AG09319 (cell line): ENCODE measurements around the gene GCDH.
"Not testable (repeated sequence)": the region's sequence is repeated elsewhere in the genome, so short reads cannot be mapped to it uniquely, and the experiment has no call there.

Source experiments
- DNase-seq: peaks from one replicate; pipeline ENCODE4 v3.0.0-alpha.2; 2010; ENCODE audit warnings: low read depth; ENCODE audit errors: extremely low read depth
- CTCF ChIP-seq: IDR thresholded peaks from 2 replicates; pipeline ENCODE4 v1.5.1; 2011; ENCODE audit warnings: low read depth, mild to moderate bottlenecking, inconsistent platforms, low read length, moderate library complexity

GCDH gene

GRCh38 chr19:12896460-12896859 is 5.5 kb downstream of the GCDH start:
- no peak for TF ChIP-seq CTCF

GRCh38 chr19:12899891-12900518 is 9.0 kb downstream of the GCDH start:
- no peak for DNase-seq
- no peak for TF ChIP-seq CTCF

More at GRCh38 chr19:12896460-12896859, 5.5 kb downstream of the GCDH start:
- no peak for DNase-seq

DNA sequence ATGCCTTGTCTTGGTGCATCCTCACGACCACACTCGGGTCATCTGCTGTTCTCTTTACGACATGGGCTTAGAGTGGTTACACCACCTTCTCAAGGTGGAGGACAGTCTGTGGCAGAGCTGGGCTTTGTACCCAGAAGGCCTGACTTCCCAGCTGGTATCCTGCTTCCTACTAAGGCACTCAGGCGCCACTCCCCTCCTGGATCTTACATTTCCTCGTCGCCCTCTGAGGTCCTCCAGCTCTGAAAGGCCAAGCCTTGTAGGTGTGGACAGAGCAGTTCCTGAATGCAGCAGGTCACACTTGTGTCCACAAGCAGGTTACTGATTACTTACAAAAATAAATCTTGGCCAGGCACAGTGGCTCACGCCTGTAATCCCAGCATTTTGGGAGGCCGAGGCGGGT is 16.2 kb downstream of the GCDH start:
- no peak for DNase-seq
- no peak for TF ChIP-seq CTCF

DNA sequence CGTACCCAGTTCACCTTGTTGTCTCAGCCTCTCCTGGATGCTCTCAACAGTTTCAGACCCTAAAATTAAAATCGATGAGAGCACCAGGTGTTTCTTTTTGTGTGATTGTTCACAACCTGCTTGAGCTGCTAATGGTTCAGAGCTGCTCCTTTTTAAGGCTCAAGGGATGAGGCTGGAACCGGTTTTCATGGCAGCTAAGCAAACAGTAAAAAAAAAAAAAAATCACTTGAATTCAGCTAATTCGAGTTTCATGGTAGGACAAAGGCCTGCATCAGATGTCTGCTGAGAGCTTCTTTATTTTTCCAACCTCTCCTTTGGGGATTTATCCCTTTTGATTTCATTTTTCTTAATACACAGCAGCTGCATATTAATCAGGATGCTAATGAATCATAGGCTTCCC is 21.6 kb downstream of the GCDH start:
- no peak for DNase-seq
- TF ChIP-seq CTCF: no peak

DNA sequence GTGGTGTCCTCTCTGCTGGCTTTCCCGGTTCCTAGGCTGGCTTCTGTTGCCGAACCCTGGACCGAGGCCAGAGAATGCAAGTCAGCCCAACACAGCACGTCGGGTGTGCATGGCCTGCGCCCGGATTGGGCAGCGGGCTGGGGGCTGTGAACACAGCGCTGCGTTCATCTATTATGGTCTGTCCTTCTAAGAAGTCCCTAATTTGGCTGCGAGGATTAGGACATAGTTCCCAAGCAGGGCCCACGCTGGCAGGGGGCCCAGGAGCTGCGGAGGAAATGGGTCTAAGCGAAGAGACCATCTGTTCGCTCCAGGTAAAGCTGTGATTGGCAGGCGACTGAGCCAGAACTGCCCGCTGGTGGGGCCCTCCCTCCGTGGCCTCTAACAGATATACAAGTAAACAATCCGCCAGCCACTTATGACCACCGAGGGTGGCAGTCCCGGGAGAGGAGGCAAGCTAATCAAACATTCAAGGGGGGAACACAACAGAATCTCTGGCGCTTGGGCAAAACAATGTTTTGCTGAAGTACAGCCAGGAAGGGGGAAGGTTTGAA is 22.1 kb downstream of the GCDH start:
- no peak for DNase-seq
- TF ChIP-seq CTCF: no peak

DNA sequence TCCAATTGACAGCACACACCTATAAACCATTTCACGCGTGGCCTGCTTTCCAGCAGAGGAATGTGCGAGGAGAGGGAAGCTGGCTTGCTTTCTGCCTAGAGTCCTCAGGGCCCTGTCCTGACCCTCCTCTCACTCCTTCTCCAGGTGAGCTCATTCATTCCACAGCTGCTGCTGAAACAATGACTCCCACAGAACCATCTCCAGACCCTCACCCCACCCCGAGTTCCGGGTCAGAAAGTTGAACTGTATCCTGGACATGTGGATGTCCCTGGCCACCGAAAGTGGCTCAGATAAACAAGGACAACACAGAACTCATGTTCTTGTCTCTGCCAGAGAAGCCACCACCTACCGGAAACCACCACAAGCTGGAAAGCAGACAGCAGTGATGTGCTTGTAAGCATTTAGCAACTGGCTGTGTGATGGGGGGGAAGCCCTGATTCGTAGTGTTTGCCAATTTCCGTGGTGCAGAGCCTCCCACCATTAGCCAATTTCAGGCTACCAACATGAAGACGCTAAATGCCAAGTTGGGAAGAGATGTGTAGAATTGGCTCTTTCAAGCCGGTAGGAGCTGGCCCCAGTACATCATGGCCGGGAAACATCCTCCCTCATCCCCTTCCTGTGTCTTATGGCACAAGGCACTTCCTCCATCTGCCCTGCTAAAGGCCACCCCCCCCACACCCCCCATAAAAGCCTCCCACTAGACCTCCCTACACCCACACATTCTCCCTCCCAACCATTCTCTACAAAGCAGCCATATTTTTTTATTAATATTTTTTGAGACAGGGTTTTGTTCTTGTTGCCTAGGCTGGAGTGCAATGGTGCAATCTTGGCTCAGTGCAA is 23.1 kb downstream of the GCDH start:
- no peak for TF ChIP-seq CTCF
- DNase-seq: no peak

- DNase-seq: not testable (repeated sequence)
Measured at GRCh38 chr19:12915860-12916259, 24.9 kb downstream of the GCDH start.
